IMR-90 (cell line): Measurements from ENCODE around the gene DPP6. TPM values are rescaled to one million over a fixed set of nuclear protein-coding genes. Genes with fewer than 3 reads are reported as not detected.

Experiments
- ATAC-seq: fragments of 200-7000 bp; cut with Tn5 transposase; 2 replicates; pipeline ENCODE4 v1.9.1; 2020; ENCODE audit warnings: low read depth, mild to moderate bottlenecking, moderate library complexity
- BruUV-seq: library from RNA; stranded (reverse); fragments of 400-500 nt; replicated peaks from 2 replicates; lab custom pipeline; 2021; lab: Mats Ljungman, UMichigan
- CTCF ChIA-PET: fragments of 300-600 bp; formaldehyde crosslinking; extraction: SDS; loops from one replicate; lab custom pipeline; 2021; ENCODE audit warnings: antibody characterized with exemption; lab: Yijun Ruan, JAX
- POLR2A ChIA-PET: fragments of 300-600 bp; sonication (Branson Sonifier 250); formaldehyde crosslinking; loops from one replicate; lab custom pipeline; 2022; ENCODE audit warnings: antibody characterized with exemption; ENCODE audit not compliant: unreplicated experiment; lab: Charles Lee
- DNase-seq: peaks from one replicate; pipeline ENCODE4 v3.0.0; 2013
- H2AFZ ChIP-seq: replicated peaks from 2 replicates; pipeline ENCODE3; 2013; ENCODE audit warnings: low read length, mild to moderate bottlenecking; ENCODE audit not compliant: poor library complexity
- H2AK5ac ChIP-seq: 2 replicates; pipeline ENCODE4 v1.6.1; 2013; ENCODE audit warnings: low read depth, low read length, inconsistent platforms
- H2AK9ac ChIP-seq: replicated peaks from 2 replicates; pipeline ENCODE3; 2013; ENCODE audit warnings: mild to moderate bottlenecking, low read depth, low read length, moderate library complexity; ENCODE audit not compliant: poor library complexity
- H2BK120ac ChIP-seq: 2 replicates; pipeline ENCODE4 v1.6.1; 2013; ENCODE audit warnings: low read depth, low read length, inconsistent platforms
- H2BK15ac ChIP-seq: 3 replicates; pipeline ENCODE4 v1.6.1; 2013; ENCODE audit warnings: low read depth, low read length, inconsistent platforms
- H2BK20ac ChIP-seq: 2 replicates; pipeline ENCODE4 v1.6.1; 2013; ENCODE audit warnings: low read depth, mild to moderate bottlenecking, inconsistent platforms, low read length, moderate library complexity
- H2BK5ac ChIP-seq: 2 replicates; pipeline ENCODE4 v1.6.1; 2013; ENCODE audit warnings: mild to moderate bottlenecking, low read depth, low read length, inconsistent platforms; ENCODE audit not compliant: poor library complexity, severe bottlenecking
- H3K14ac ChIP-seq: replicated peaks from 2 replicates; pipeline ENCODE4 v1.6.1; 2013; ENCODE audit warnings: low read depth, low read length, inconsistent platforms
- H3K18ac ChIP-seq: 2 replicates; pipeline ENCODE4 v1.6.1; 2013; ENCODE audit warnings: low read depth, low read length, control low read depth
- H3K23ac ChIP-seq: 2 replicates; pipeline ENCODE4 v1.6.1; 2013; ENCODE audit warnings: low read depth, low read length, inconsistent platforms
- H3K27ac ChIP-seq: 2 replicates; pipeline ENCODE4 v1.5.1; 2013; ENCODE audit warnings: mild to moderate bottlenecking, control low read depth, low read length; ENCODE audit not compliant: insufficient read depth
- H3K27me3 ChIP-seq: 2 replicates; pipeline ENCODE4 v1.6.1; 2013; ENCODE audit warnings: low read length; ENCODE audit not compliant: control insufficient read depth, insufficient read depth
- H3K36me3 ChIP-seq: 2 replicates; pipeline ENCODE4 v1.6.1; 2013; ENCODE audit warnings: low read length, mixed read lengths; ENCODE audit not compliant: control insufficient read depth, insufficient read depth
- H3K4ac ChIP-seq: 2 replicates; pipeline ENCODE4 v1.6.1; 2013; ENCODE audit warnings: low read depth, low read length, inconsistent platforms
- H3K4me1 ChIP-seq: 2 replicates; pipeline ENCODE4 v1.6.1; 2013; ENCODE audit warnings: low read length, mixed read lengths; ENCODE audit not compliant: control insufficient read depth, insufficient read depth
- H3K4me2 ChIP-seq: 2 replicates; pipeline ENCODE4 v1.6.1; 2013; ENCODE audit warnings: low read depth, mild to moderate bottlenecking, control low read depth, low read length, moderate library complexity
- H3K4me3 ChIP-seq: 2 replicates; pipeline ENCODE4 v1.5.1; 2013; ENCODE audit warnings: low read depth, mild to moderate bottlenecking, control low read depth, low read length, moderate library complexity; ENCODE audit not compliant: insufficient read depth
- H3K56ac ChIP-seq: 2 replicates; pipeline ENCODE4 v1.6.1; 2013; ENCODE audit warnings: low read length, inconsistent platforms; ENCODE audit not compliant: insufficient read depth; ENCODE audit errors: extremely low read depth
- H3K79me1 ChIP-seq, 2 experiments: 2 replicates each; pipeline ENCODE4 v1.6.1; 2013; ENCODE audit warnings: low read length in 2 of 2, inconsistent platforms in 1 of 2, low read depth in 1 of 2
- H3K9ac ChIP-seq: 2 replicates; pipeline ENCODE4 v1.6.1; 2013; ENCODE audit warnings: low read depth, low read length, control low read depth
- H3K9me1 ChIP-seq: 2 replicates; pipeline ENCODE4 v1.6.1; 2013; ENCODE audit warnings: low read length, inconsistent platforms; ENCODE audit not compliant: insufficient read depth
- H3K9me3 ChIP-seq: 2 replicates; pipeline ENCODE4 v1.6.1; 2013; ENCODE audit warnings: low read length; ENCODE audit not compliant: control insufficient read depth, insufficient read depth
- H4K20me1 ChIP-seq: 2 replicates; pipeline ENCODE4 v1.6.1; 2013; ENCODE audit warnings: low read length, inconsistent platforms; ENCODE audit not compliant: insufficient read depth
- H4K5ac ChIP-seq: 2 replicates; pipeline ENCODE4 v1.6.1; 2013; ENCODE audit warnings: mild to moderate bottlenecking, low read depth, low read length, control low read depth
- H4K8ac ChIP-seq, 2 experiments: 2 replicates each; pipeline ENCODE4 v1.6.1; 2013; ENCODE audit warnings: low read depth in 2 of 2, low read length in 2 of 2, control low read depth in 1 of 2, inconsistent platforms in 1 of 2
- H4K91ac ChIP-seq: 2 replicates; pipeline ENCODE4 v1.6.1; 2013; ENCODE audit warnings: low read depth, low read length, inconsistent platforms; ENCODE audit not compliant: insufficient read depth
- CTCF ChIP-seq: conservative IDR thresholded peaks from 2 replicates; pipeline ENCODE4 v1.5.1; 2012; ENCODE audit warnings: mild to moderate bottlenecking, low read depth, low read length, improper control_type of control experiment
- FOS ChIP-seq: fragments of 150-350 bp; IDR thresholded peaks from 2 replicates; pipeline ENCODE4 v1.6.1; 2016; ENCODE audit warnings: low read depth, low read length
- MXI1 ChIP-seq: IDR thresholded peaks from 2 replicates; pipeline ENCODE4 v1.6.1; 2012; ENCODE audit warnings: low read depth, mild to moderate bottlenecking, low read length, moderate library complexity, borderline replicate concordance
- RAD21 ChIP-seq: IDR thresholded peaks from 2 replicates; pipeline ENCODE4 v1.6.1; 2012; ENCODE audit warnings: low read length, improper control_type of control experiment
- WGBS, 2 experiments: methylation state at CpG; one replicate each; pipeline versions ENCODE4 v1.1.5 to v1.1.7; 2013; ENCODE audit warnings: missing lambda C conversion rate in 2 of 2; ENCODE audit not compliant: insufficient read length in 1 of 2; ENCODE audit errors: extremely low coverage in 2 of 2; 5-methylcytosine and 5-hydroxymethylcytosine counted together
- dilution Hi-C: fragments of 300-500 bp; cut with HindIII; formaldehyde crosslinking; loops from one replicate; pipeline ENCODE4 v1.14.3; 2018; ENCODE audit warnings: low sequenced_read_pairs; ENCODE audit not compliant: unreplicated experiment
- in situ Hi-C: fragments of 300-500 bp; cut with MboI; formaldehyde crosslinking; loops from 3 replicates; pipeline ENCODE4 v1.14.3; 2019; ENCODE audit warnings: low sequenced_read_pairs, inconsistent platforms, mixed read lengths
- intact Hi-C: fragments of 100-400 bp; cut with micrococcal nuclease; formaldehyde crosslinking; loops from 2 replicates; pipeline ENCODE4 v1.10.0; 2022
- polyA plus RNA-seq, 3 experiments: library from polyadenylated mRNA; depleted of rRNA; stranded (reverse); fragments of >200 nt; gene quantifications; 2 replicates each; pipeline ENCODE4 v1.2.3, GENCODE V29; 2012; ENCODE audit warnings: low replicate concordance in 1 of 3
- total RNA-seq: library from RNA; depleted of rRNA; stranded (reverse); fragments of >200 nt; gene quantifications from 2 replicates; pipeline ENCODE4 v1.2.3, GENCODE V29; 2012

DPP6 gene
- total and polyA plus RNA-seq, 2 of the 4 experiments (the other 2 are of a cell fraction), result not detected

DNA sequence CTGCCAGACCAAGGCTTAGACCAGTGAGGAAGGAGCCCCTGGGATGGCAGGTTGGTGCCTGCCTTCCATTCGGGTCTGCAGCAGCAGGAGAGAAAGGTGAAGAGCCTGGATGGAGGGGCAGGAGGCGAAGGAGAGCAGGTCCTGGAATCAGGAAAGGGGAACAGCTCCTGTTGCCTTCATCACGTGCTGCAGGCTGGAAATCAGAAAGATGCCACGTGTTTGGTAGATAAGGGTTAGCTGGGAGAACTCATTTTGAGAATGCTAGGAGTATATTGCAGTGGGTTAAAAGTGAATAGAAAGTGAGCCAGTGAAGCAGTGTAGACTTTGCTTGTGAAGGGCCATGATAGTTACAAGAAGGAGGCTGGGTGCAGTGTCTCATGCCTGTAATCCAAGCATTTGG, 579.0 kb downstream of the DPP6 start:
- whole genome bisulfite sequencing, 2 experiments, result 21% methylated on average over 2 of the region's 4 CpGs; no CpG with 5 or more reads in 1 of the 2 experiments
- no peak overlapping the region for H4K8ac ChIP-seq
- H3K9ac ChIP-seq, result no peak overlapping the region
- ChIA-PET CTCF (no interaction called here), POLR2A (no interaction called here)
- H2BK15ac ChIP-seq, result no peak overlapping the region
- H3K4me2 ChIP-seq, result no peak overlapping the region
- intact Hi-C loops, result no loop called here
- H2BK20ac ChIP-seq, result no peak overlapping the region
- BruUV-seq, result no TSS peak
- H4K20me1 ChIP-seq, result no peaks in the 10 kb centered on the region
- no peak overlapping the region for H2AFZ ChIP-seq
- H3K14ac ChIP-seq, result no peak overlapping the region
- no peak overlapping the region for H2AK9ac ChIP-seq
- DNase-seq, result no peak
- H4K5ac ChIP-seq, result no peak overlapping the region
- no peaks in the 10 kb centered on the region for H3K79me1 ChIP-seq
- dilution Hi-C loops, result no loop called here
- no peak for ATAC-seq
- in situ Hi-C loops, result no loop called here
- H3K18ac ChIP-seq, result no peak overlapping the region
- no peak overlapping the region for H4K91ac ChIP-seq
- H2AK5ac ChIP-seq, result no peak overlapping the region
- H3K23ac ChIP-seq, result no peak overlapping the region
- H2BK5ac ChIP-seq, result no peak overlapping the region
- H3K56ac ChIP-seq, result no peak overlapping the region
- TF ChIP-seq FOS, result no peak
- no peak for TF ChIP-seq MXI1
- no peak for TF ChIP-seq CTCF
- TF ChIP-seq RAD21, result no peak
- H3K9me3 ChIP-seq, result peaks cover 18% of the 10 kb centered on the region; the same call in 1 of the 2 replicates
- H3K4me3 ChIP-seq, result no peak overlapping the region
- no peaks in the 10 kb centered on the region for H3K4me1 ChIP-seq
- H3K4ac ChIP-seq, result no peak overlapping the region
- no peaks in the 10 kb centered on the region for H3K9me1 ChIP-seq
- H3K27ac ChIP-seq, result no peak overlapping the region
- no peak overlapping the region for H2BK120ac ChIP-seq
- H3K36me3 ChIP-seq, result no peaks in the 10 kb centered on the region
- H3K27me3 ChIP-seq, result no peaks in the 10 kb centered on the region
